Globus pallidus (tissue), 1 donor: ENCODE results near the gene MYCBP.
A peak's percentile ranks its signal among the peaks of the same experiment; 100 is the strongest.
"Not testable (repeated sequence)": the region's sequence is repeated elsewhere in the genome, so short reads cannot be mapped to it uniquely, and the experiment has no call there.

Experiments
- DNase-seq: peaks from one replicate; pipeline ENCODE4 v3.0.0-alpha.2; 2015; ENCODE audit warnings: low spot score

The MYCBP gene

DNA sequence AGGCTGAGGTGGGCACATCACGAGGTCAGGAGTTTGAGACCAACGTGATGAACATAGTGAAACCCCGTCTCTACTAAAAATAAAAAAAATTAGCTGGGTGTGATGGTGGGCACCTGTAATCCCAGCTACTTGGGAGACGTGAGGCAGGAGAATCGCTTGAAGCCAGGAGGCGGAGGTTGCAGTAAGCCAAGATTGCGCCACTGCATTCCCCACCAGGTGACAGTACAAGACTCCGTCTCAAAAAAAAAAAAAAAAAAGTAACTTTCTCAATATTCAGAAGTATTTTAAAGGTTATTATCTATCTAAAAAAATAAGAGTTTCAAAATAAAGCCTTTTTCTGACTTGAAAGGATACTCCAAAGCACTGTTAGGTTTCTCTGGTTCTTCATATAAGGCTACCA lies 5.9 kb downstream of the MYCBP start:
- DNase-seq, result no peak

DNA sequence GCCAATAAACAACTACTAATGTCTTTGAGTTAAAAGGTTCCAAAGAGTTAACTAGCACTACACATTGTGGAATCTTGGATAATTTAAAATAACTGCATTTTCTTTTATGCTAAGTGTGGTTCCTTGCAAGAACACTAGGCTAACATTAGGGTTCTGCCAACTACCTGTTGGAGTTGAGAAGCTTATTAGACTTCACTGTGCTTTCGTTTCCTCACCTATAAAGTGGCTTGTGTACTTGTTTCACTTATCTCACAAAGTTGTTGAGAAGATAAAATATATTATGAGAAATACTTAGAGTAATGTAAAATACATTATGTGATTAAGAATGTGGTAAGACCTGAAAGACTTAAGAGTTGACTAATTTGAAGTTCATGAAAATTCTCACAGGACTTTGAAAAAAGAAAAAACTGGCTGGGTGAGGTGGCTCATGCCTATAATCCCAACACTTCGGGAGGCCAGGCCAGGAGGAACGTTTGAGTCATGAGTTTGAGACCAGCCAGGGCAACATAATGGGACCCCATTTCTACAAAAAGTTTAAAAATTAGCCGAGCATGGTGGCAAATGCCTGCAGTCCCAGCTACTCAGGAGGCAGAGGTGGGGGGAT lies 7.9 kb downstream of the MYCBP start:
- DNase-seq, result no peak

DNA sequence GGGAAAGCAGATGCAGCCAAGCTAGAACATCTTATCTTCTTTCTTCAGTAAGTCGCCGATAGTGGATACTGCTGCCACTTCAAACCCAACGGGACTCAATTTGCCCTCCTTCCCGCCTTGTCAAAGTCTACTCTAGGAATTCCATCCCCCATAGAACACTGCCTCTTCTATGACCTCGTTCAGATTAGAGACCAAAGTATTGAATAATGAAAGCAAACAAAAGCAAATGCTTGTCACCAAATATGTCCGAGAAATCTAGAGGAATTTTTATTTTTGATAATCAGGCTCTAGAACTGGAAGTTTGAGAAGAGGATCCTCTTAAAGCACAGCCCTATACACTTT lies 12.7 kb downstream of the MYCBP start:
- no peak for DNase-seq

DNA sequence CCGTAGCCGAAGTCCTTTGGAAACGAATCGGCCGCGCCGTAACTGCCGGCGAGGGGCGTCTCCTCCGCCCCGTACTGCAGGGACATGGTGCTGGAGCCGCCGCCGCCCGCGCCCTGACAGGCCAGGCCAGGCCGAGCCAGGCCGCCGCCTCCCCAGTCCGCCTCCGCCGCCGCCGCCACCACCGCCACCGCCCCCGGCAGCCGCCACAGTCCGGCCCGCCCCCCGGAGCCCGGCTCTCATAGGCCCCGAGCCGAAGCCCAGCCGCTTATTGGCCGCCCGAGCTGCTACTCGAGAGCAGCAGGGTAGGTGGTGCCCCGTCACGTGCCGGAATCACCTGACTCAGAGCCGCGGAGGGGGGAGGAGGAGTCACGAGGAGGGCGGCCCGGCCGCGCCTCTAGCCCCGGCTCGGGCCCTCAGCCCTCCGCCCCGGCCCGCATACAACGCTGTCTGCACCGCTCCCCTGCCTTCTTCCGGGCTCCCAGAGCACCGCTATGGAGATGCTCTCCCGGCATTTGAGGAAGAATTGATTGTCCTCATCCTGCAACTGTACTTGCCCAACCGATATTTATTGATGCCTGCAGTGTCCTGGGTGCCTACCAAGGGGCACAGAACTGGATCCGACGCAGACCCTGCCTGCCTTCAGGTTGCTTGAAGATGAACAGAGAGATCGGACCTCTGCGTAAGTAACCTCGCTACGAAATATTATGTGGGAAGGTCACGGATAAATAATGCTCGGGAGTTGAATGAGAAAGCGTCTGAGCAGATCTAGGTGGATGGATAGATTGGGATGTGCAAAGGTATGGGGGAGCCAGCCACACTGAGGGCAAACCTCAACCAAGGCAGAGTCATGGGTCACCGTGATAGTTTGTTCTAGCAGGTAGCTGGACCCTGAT lies 13.3 kb downstream of the MYCBP start, which contains the start of gene RRAGC:
Gene RRAGC, minus strand, starts transcription at position 212 of the 893 bp plus-strand sequence. Its CDS starts 126 bp downstream, at position 86.
- peak; percentile 98 for DNase-seq

DNA sequence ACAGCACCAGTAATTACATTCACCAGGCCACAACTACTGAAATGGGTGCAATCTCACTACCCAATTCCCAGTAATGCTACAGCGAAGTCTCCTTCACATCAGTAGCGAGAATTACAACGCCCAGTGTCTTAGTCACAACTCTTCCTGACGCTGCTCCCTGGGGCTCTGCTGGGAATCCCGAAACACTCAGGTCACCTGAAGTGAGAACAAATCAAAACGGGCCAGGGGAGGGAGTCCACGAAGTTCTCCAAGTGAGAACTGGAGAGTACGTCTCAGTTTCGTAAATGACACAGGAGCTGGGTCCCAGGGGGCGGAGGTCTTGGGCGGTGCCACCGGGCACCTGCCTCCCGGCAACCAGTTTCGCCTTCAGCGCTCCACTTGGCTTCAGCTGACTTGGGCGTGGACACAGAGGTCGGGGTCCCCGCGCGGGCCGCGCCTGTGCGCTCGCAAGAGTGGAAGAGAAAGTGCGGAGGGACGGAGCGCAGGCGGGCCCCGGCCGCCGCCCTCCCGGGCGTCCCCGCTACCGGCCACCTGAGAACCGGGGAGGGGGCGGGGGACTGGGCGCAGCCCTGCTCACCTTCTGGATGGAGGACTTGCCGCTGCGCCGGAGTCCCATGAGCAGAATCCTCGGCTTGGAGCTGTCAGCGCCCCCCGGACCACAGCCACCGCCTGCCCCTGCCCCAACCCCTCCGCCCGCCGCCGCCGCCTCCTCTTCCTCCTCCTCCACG lies 14.2 kb downstream of the MYCBP start:
- DNase-seq, result no peak

DNA sequence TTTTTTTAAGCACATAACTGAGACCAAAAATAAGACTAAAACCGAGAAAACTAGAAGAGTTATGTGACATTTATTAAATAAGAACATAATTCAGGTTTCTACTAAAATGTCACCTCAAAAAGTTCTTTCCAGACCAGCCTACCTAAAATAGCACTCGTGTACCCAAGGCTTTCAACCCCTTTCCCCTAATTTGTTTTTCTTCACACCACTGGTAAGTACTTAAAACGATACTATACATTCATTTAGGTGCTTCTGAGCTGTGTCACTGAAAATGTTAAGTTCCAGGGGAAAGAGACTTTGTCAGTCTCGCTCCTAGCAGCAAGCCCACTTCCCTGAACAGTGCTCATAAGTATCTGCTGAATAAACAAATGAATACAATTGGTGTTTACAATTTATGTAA lies 20.4 kb downstream of the MYCBP start:
- DNase-seq, result no peak

DNA sequence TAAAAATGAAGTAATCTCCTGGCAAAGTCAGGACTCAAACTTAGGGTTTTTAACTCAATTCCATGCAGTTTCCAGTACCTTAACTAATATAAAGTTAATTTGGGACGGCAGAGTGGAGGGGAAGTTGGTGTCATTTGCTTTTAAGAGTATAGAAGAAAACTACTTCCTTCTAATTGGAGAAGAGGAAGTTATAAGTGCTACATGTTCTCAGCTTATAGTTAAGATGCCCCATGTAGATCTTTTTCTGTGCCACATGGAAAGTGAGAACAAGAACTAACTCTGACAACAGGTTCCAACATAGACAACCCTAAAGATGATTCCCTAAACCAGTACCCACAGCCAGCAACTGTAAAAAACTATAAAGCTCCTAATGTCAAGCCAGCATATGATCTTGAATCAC lies 25.1 kb downstream of the MYCBP start:
- no peak for DNase-seq

DNA sequence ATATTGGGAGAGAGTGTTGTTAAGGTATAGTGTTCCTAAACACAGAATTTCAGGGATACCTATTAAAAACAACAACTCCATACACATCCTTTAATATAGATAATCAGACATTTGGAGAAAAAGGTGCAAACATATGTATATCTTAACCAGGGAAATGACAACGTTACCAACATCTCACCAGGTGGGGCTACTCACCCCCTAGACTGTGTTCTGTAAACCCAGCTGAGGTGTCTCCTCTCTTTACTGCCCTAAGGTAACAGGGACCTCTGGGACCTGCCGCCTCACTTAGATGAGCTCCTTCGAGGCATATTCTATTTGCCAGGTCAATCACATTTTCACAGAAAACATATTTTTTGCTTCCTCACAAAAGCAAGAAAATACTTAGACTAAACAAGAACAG lies 26.9 kb downstream of the MYCBP start:
- DNase-seq, result no peak

DNA sequence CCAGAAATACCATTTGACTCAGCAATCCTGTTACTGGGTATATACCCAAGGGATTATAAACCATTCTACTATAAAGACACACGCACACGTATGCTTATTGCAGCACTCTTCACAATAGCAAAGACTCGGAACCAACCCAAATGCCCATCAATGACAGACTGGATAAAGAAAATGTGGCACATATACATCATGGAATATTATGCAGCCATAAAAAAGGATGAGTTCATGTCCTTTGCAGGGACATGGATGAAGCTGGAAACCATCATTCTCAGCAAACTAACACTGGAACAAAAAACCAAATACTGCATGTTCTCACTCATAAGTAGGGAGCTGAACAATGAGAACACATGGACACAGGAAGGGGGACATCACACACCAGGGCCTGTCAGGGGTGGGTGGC lies 28.1 kb downstream of the MYCBP start:
- DNase-seq, result not testable (repeated sequence)

DNA sequence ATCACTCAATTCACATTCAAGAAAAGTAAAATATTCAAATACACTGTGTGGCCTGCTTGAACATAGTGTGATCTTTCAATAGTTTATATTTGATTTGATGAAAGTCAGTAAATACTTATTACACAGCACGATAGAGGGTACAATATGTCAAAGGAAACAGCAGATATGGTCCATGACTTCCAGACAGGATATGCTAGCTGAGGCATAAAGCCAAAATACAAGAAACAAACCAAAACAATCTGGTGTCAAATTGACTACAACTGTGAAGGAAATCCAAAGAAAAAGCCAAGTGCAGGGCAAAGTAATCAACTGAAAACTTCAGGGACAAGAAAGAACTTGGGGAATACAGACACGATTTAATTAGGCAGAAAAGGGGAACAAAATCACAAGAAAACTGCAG lies 32.9 kb downstream of the MYCBP start:
- DNase-seq, result no peak

DNA sequence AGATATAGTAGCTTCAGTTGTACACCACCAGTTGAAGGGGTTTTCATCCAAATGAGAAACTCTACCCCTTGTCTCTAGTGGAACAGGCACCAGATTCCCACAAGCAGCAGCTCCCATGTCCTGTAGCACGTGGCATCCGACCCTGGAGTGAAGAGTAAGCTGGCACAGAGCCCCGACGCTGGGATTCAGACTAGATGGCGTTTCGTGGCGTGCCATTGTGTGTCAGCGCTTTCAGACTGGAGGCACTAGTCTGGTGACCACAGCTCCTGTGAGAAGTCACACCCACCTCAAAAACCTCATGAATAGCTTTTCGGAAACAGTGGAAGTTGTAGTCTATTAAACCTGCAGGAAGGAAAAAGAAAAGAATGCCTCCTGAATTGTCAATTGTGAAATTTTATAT lies 33.8 kb downstream of the MYCBP start:
- no peak for DNase-seq

DNA sequence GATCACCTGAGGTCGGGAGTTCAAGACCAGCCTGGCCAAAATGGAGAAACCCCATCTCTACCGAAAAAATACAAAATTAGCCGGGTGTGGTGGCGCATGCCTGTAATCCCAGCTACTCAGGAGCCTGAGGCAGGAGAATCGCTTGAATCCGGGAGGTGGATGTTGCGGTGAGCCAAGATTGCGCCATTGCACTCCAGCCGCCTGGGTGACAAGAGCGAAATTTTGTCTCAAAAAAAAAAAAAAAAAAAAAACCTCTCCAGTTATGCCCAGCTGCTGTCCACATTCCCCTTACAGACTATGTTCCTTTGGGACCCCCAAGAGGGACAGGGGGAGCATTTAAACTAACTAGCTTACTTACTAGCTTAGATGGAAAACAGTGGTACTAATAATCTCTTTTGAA lies 36.8 kb downstream of the MYCBP start:
- not testable (repeated sequence) for DNase-seq

DNA sequence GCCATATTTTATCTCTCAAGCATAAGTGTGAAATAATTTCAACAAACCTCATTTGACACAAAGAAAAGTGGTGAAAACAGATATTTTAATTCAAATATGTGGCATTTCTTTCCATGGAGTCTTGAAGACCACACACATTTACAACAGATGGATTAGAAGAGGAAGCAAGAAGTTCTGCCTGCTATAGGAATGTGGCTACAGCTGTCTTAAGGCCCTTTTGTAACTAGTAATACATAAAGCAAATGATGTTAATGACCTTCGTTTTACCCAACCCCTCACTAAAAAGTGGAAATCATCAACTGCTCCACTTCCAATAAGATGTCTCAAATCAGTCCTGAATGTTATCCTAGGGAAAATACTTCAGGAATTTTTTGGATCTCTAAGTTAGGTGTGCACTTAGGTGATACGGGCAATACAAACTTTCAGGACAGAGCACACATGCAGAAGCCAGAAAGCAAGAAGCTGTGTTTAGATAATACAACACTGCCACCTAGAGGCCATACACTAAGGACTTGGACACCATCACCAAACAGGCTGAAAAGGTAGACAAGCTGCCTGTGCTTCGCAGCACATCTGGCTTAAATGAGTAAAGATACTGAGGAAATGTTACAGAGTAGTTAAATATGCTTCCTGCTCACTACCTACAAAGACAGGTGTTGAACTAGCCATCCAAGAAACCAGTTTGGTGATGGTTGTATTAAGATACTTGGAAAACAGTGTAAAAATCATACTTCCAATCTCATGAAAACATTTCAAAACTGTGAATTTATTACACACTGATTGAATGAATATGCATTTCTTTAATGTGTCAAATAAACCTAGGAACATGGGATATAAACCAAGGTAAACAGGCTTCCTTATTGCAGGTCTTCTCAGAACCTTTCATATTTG lies 38.0 kb downstream of the MYCBP start:
- peak; percentile 78 for DNase-seq

DNA sequence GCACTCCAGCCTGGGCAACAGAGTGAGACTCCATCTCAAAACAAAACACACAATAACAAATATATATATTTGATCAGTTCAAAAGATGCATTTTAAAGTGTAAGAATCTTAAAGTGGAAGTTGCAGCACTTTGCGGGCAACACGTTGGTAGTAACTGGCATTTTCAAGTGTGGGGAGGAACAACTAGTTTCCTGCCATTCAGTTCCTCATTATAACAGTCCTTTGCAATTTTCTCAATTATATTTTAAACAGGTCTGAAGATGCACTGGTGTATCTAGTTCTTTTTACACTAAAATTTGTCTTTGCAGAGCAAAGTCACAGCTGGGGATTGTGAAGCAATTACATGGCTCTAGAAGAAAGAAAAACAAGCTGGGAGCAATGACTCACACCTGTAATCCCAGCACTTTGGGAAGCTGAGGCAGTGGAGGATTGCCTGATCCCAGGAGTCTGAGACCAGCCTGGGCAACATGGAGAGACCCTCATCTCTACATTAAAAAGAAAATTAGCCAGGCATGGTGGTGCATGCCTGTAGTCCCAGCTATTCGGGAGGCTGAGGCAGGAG lies 38.8 kb downstream of the MYCBP start:
- no peak for DNase-seq

DNA sequence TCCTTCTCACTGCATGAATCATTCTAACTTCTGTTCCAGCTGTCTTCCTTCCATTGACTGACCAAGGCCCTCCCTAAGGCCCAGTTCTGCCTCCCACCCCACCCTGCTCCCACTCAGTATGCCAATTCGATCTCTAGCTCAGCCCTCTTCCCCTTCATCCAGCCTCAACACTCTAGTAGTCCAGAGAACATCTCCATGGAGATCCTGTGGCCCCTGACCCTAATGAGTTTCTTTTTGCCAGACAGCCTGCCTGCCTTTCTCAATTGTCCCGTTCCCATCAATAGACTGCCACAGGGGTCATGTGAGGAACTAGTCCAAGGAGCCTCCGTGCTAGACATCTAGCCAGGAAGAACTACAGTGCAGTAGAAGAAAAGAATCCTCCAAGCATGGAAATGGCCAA lies 40.0 kb downstream of the MYCBP start:
- DNase-seq, result peak; percentile 45

DNA sequence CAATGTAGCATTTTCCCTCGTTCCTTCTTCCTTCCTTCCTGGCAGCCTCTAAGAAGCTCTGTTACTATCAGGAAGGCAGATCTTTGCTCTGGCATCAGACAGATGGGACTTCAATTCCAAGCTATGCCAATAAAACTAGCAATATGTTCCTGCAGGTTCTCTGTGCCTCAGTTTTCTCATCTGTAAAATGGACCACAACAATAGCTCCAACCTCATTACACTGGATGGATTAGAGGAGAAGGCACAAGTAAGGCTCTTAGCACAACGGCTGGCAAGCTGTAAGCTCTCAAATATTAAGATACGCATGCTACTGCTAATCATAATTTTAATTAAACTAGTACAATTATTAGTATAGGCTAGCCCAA lies 40.8 kb downstream of the MYCBP start:
- no peak for DNase-seq

DNA sequence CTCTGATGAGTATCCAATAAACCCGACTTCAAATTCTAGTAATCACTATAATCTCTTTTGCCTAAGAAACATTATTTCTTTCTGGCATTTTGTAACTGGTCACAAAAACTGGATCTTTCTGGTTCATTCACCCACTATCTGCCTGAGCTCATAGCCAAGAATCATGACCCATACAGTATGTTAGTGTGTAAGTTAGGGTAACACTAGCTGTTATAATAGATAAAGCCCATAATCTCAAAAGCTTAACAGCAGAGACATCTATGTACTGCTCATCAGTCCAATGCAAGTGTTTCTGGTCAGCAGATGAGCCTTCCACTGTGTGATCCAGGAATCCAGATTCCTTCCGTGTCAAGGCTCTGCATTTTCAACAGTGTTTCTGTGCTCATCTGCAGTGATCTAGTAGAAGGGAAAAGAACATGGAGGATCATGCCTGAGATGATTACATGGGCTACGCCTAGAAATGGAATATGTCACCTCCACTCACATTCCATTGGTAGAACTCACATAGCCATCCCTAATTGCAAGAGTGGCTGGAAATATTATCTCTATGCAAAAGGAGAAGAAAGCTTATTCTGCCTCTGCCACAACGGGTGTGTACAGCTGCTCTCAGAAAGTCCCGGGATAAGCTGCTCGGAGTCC lies 41.3 kb downstream of the MYCBP start:
- DNase-seq, result no peak

DNA sequence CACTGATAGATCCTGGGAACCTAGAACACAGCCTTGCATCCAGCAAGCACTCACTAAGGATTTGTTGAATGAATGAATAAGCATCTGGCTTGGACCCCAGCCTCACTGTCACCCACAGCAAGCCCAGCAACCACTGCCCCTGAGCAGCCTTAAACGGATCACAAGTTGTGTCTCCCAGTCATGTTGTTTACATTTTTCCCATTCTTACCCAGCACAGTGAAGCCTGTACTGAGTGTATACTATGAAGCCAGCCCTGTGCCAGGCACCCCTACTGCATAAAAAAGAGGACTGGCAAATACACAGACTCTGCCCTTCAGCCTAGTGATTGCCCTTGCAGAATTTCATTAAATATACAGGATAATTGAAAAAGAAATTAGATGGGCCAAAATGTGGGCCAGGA lies 43.8 kb downstream of the MYCBP start:
- no peak for DNase-seq

DNA sequence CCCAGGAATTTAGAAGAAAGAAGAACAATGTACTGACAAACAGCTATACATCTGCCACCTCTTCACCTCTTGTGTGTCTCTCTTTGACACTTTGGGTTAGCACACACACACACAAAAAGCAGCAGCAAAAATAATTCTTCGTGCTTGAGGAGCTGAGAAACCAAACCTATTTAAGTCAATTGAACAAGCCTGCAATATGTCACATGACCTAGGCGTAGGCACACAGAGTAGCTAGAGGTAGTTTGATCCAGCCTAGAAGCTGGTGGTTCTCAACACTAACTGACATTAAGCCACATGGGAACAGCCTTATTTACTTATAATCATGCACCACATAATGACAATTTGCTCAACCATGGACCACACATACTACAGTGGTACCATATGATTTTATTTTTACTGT lies 45.8 kb downstream of the MYCBP start:
- DNase-seq, result no peak

DNA sequence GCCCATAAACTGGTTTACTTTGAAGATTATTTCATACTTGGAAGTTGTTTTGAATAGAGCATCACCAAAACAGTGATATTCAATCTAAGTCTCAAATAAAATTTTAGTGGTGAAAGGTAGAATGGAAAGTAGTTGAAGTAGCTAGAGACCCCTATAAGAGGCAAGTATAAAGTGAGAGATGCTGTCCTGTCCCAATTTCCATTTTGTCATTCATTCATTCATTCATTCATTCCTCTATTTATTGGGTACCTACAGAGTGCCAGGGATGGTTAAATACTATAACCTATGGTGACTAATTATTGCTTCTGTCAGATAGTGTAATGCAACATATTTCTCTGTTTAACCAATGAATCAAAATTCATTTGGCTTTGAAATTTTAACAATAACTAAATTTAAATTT lies 46.3 kb downstream of the MYCBP start:
- DNase-seq, result no peak

DNA sequence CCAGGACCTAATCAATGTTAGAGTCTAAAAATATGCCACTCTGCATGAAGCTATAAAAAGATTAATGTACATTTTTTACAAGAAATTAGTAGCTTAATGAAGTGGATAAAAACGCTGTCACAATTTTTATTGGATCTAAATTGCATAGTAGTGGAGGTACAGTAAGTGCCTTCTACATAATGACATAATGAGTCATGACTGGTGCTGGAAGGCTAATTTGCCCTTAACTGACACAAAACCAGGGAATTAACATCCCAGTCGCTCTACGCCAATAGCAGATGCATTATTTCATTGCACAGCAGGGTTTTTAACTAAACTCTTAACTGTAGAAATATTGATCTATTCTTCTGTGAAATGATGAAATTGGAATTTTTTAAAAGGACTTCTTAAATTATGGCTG lies 46.9 kb downstream of the MYCBP start:
- no peak for DNase-seq
